Muscle of back (tissue), 11 donors: Measurements from ENCODE around the gene INCA1. TPM values are rescaled to one million over a fixed set of nuclear protein-coding genes. Genes with fewer than 3 reads are reported as not detected.

Experiments
- DNase-seq, 3 donors: peaks; one replicate each; pipeline versions ENCODE4 v3.0.0 to v3.0.0-alpha.2; 2013
- polyA plus RNA-seq, 10 donors: library from polyadenylated mRNA; unstranded; fragments of 120-200 nt; gene quantifications; one replicate each; pipeline ENCODE4 v1.2.1, GENCODE V29; 2013; ENCODE audit not compliant: insufficient read length in 10 of 10

INCA1 gene
- polyA plus RNA-seq, 10 donors = 3.0 to 6.9 (median 4.2) TPM

GRCh38 chr17:4949321-4950074, 47.8 kb downstream of the INCA1 start:
- peak; percentile 55 to 84 (median 73) for DNase-seq

- DNase-seq = peak; percentile 93 to 96 (median 93)
Observed at GRCh38 chr17:4948931-4949320, 48.4 kb downstream of the INCA1 start.

DNA sequence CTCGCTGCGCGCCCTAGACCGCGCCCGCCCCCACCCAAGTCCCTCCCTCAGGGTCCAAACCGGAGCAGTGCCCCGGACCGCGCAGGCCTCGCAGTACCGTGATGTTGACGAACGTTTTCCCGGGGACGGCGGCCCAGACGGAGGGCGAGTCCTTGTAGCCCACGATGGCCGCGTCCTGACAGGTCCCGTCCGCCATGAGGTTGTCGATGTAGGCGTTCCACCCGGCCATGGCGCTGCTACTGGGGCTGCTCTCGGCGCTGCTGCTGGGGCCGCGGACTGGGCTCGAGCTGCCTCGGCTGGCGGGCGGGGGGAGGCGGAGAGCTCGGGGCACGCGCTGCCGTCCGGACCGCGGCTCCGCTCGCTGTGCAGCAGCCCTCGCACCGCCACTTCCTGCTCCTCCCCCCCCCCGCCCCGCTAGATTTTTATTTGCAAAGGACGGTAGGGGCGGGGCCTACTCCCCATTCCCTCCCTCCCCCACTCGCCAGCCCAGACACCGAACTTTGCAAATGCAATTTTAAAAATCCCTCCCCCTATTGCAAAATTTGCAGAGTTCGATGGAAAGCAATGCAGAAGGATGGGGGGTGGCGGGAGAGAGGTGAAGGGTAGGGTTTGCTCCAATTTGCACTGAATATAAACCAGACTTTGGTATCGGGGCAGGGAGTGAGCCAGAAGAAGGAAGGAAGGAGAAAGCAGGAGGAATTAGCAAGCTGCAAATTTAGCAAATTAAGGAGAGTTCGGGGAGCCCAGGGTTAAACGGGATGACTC, 49.0 kb downstream of the INCA1 start, which contains the start of gene PFN1:
Gene PFN1 (minus strand): TSS at position 365 of the 765 bp plus-strand sequence. CDS start 136 bp downstream, at position 229.
- peak; percentile 94 to 98 (median 94) for DNase-seq

- peak in 2 of 3 donors; percentile 71 to 88 for DNase-seq
Observed at GRCh38 chr17:4947411-4948165, 49.7 kb downstream of the INCA1 start.

GRCh38 chr17:4947010-4947410, 50.3 kb downstream of the INCA1 start:
- no peak for DNase-seq

DNA sequence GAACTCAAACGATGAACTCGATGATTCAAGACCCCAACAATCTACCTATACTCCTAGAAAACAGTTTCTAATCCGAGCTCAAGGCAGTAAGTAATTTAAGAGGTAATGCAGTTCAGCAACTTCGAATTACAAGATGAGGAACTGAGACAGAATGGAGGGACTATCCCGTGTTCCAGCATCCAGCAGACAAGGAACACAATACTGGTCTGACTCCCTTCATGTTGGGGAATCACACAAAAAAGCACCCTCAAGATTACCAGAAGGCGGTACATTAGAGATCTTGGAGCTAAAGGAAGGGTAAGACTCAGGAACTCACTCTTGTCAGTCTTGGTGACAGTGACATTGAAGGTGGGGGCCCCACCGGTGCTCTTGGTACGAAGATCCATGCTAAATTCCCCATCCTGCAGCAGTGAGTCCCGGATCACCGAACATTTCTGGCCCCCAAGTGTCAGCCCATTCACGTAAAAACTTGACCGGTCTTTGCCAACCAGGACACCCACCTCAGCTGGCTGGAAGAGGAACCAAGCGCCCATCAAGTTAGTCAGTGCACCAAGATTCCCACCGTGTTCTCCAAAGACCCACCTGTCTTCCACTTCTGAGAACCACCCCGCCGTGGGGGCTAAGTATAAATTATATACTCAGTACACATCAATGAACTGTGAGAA, 50.9 kb downstream of the INCA1 start:
- DNase-seq = no peak

GRCh38 chr17:4945944-4946280, 51.4 kb downstream of the INCA1 start:
- no peak for DNase-seq

DNA sequence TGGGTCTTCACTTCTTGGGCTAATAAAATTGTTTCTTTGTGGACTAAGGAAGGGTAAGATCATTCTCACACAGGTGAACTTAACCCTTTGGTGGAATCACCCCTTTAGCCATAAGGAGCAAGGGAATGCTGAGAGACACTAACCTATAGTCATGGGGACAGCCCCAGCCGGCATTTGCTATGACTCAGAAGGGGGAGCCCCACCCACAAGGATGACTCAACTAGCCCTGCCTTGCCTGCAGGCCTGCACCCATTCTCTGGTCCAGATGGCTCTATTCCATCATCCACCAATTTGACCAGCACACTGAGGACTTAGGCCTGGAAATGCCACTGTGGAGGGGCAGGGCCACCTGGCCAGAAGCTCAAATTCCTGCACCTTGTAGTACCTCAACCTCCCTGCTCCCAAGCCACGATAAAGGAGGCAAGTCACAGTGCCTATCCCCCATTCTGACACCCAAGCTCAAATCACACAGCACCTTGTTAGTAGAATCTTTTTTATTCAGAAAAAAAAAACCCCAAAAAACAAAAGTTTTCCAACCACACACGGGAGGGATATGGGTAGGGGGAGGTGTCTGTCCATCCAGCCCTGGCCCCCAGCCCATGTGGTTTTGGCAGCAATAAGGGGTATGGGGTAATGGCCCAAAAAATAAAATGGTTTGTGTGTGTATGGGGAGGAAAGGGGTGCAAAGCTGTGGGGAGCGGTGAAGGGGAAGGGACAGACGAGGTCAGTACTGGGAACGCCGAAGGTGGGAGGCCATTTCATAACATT, 52.0 kb downstream of the INCA1 start:
- peak in 2 of 3 donors; percentile 49 to 69 for DNase-seq

GRCh38 chr17:4944554-4945175, 52.7 kb downstream of the INCA1 start:
- no peak for DNase-seq

- DNase-seq = no peak
Observed at GRCh38 chr17:4944163-4944553, 53.2 kb downstream of the INCA1 start.

GRCh38 chr17:4942760-4943508, 54.4 kb downstream of the INCA1 start:
- DNase-seq = no peak

DNA sequence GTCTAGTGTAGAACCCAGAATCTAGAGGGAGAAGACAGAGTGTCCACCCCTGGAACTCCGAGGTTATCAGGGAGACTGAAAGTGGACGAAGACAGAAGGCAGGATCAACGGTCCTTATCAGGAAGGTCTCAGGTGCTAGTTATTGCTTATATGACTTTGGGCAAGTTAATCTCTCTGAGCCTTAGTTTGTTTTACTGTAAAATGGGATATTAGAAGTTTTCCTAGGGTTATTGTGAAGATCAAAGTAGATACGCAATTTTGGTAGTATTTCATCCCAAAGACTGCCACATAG, 56.1 kb downstream of the INCA1 start:
- no peak for DNase-seq

- DNase-seq = no peak
Observed at GRCh38 chr17:4940555-4941318, 56.6 kb downstream of the INCA1 start.

- DNase-seq = peak; percentile 99 to 100 (median 100)
Observed at GRCh38 chr17:4939796-4940554, 57.3 kb downstream of the INCA1 start, which contains the start of the genes RNF167 and SLC25A11. TSS of gene RNF167 (plus strand) at chr17:4940268. CDS start at chr17:4940910, 642 bp downstream. TSS of gene SLC25A11 (minus strand) at chr17:4940046. CDS start at chr17:4939910, 136 bp downstream.

DNA sequence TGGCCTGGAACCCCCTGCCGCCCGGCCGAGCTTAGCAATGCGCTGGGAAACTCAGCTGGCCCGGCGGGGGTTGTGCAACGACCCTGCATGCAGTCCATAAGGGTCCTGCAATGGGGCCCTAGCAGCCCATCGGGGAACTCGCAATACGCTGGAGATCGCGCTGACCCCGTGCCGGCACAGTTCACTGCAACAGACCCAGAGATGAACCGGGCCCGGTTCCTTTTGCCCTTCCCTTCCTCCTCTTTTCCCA, 57.9 kb downstream of the INCA1 start:
- DNase-seq = no peak

GRCh38 chr17:4938688-4939545, 58.4 kb downstream of the INCA1 start:
- DNase-seq = no peak
